ENCODE measurements around the gene HYOU1.

GRCh38 chr11:118998822-118999221 lies 58.2 kb downstream of the HYOU1 start:
- no peak for TF ChIP-seq CTCF (IDR thresholded peaks at IDR 0.05; ENCODE audit: low read depth, low read length)
- no peak for TF ChIP-seq MYC (IDR thresholded peaks at IDR 0.05; ENCODE audit: low read depth, low read length)
